Heart left ventricle (tissue), 13 donors: ENCODE measurements around the gene CREM.

Experiments
- CTCF ChIP-seq, 12 donors: fragments of 200-600 bp; sonication (generic) in 4 of 12; IDR thresholded peaks; one replicate each; pipeline versions ENCODE4 v1.5.0 to v1.8.0; 2018 to 2022; ENCODE audit warnings: antibody characterized with exemption in 12 of 12, mild to moderate bottlenecking in 5 of 12
- POLR2A ChIP-seq, 2 donors: fragments of 450-650 bp; IDR thresholded peaks; one replicate each; pipeline ENCODE4 v1.6.1; 2017; ENCODE audit warnings: antibody characterized with exemption in 2 of 2, mild to moderate bottlenecking in 2 of 2, moderate library complexity in 2 of 2
- donor health status: ischemic (EF 13 %, LVEDD 7.1; RV severe dilation, severe dysfunction).
- donor health status: DM: no; HTN: yes; CAD: no.
- donor health status: DM: no; HTN: no; CAD: no.
- donor health status: ischemic (EF 25% LVEDD 6.9; RV normal size, moderate dysfunction).
- donor health status: ischemic (EF 25% LVEDD 5.7; RV mildly dilated, moderate dysfunction).
- donor health status: ischemic (EF 35%, LVEDD 5.7; RV mildly dilated, moderate dysfunction).
- donor health status: nonischemic (EF 11% LVEDD 7.7; RV severe dilation, severe dysfunction).
- donor health status: DM: yes; HTN: yes; CAD: no.
- donor health status: PGD.
- donor health status: ischemic (EF 29% LVEDD 5.4; RV normal size, mild dysfunction).
- donor health status: nonischemic (EF 23%, LVEDD 6.1; RV moderate dilation, normal function).

DNA sequence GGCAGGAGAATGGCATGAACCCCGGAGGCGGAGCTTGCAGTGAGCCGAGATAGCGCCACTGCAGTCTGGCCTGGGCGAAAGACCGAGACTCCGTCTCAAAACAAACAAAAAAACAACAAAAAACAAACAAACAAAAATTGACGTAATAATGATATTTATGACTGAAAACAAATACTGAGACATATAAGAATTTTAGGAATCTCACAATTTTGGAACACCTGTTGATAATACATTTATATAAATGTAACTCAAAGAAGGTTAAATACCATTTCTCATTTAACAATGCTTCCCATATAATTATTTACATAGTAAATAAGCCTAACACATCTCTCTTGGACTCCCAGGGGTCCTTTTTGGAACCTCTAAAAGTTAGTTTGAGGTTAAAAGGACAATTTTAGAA lies 107.4 kb downstream of the CREM start:
- TF ChIP-seq CTCF (IDR thresholded peaks at IDR 0.05) (no peak), POLR2A (IDR thresholded peaks at IDR 0.05) (no peak)
